Osteocyte (in vitro differentiated cells): Measurements from ENCODE around the gene C15orf61. TPM values are rescaled to one million over a fixed set of nuclear protein-coding genes. Genes with fewer than 3 reads are reported as not detected.

Source experiments
- DNase-seq: peaks from one replicate; pipeline ENCODE4 v3.0.0; 2021; ENCODE audit warnings: mixed read lengths; ENCODE audit not compliant: unreplicated experiment; ENCODE audit errors: extremely low spot score
- H3K27ac Mint-ChIP-seq: one replicate; pipeline ENCODE4 v1.8.0; 2021; ENCODE audit warnings: mild to moderate bottlenecking, mixed read lengths; ENCODE audit not compliant: unreplicated experiment
- H3K27me3 Mint-ChIP-seq: one replicate; pipeline ENCODE4 v1.8.0; 2021; ENCODE audit warnings: mixed read lengths; ENCODE audit not compliant: unreplicated experiment
- H3K36me3 Mint-ChIP-seq: one replicate; pipeline ENCODE4 v1.8.0; 2021; ENCODE audit warnings: mixed read lengths; ENCODE audit not compliant: unreplicated experiment
- H3K4me1 Mint-ChIP-seq: one replicate; pipeline ENCODE4 v1.8.0; 2021; ENCODE audit warnings: mixed read lengths; ENCODE audit not compliant: unreplicated experiment
- H3K4me3 Mint-ChIP-seq: one replicate; pipeline ENCODE4 v1.8.0; 2021; ENCODE audit warnings: mild to moderate bottlenecking, moderate library complexity, mixed read lengths; ENCODE audit not compliant: unreplicated experiment
- H3K9me3 Mint-ChIP-seq: one replicate; pipeline ENCODE4 v1.8.0; 2021; ENCODE audit warnings: mixed read lengths; ENCODE audit not compliant: unreplicated experiment
- total RNA-seq: library from RNA; stranded (reverse); gene quantifications from 2 replicates; pipeline ENCODE4 v1.2.1, GENCODE V29; 2021
- TF ChIP-seq, protein P1 (sequence below): fragments of 200-600 bp; sonication (generic); IDR thresholded peaks from 2 replicates; pipeline ENCODE4 v1.5.0; 2021; ENCODE audit warnings: antibody characterized with exemption, mild to moderate bottlenecking, moderate library complexity

The C15orf61 gene
- total RNA-seq, 1 donor from 2014 or later = 4.3 TPM

DNA sequence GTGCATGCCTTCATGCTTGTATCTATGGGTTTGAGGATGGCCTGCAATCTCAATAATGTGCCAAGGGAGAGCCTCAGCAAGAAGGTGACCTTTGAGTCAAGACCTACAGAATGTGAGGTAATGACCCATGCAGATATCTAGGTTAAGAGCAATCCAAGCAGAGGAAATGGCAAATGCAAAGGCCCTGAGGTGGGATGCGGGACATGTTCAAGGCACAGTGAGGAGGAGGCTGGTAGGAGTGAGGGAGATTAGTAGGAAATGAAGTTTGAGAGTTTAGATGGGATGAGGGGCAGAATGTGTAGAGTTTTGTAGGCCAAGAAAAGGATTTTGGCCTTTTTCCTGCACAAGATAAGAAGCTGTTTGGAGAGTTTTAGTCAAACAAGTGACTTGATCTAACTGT, 16.8 kb downstream of the C15orf61 start:
- peaks cover 9% of the 10 kb centered on the region for H3K4me1 Mint-ChIP-seq
- H3K27me3 Mint-ChIP-seq = no peaks in the 10 kb centered on the region
- no peak for DNase-seq
- no peaks in the 10 kb centered on the region for H3K36me3 Mint-ChIP-seq
- no peak overlapping the region for H3K27ac Mint-ChIP-seq
- TF ChIP-seq, protein P1, sequence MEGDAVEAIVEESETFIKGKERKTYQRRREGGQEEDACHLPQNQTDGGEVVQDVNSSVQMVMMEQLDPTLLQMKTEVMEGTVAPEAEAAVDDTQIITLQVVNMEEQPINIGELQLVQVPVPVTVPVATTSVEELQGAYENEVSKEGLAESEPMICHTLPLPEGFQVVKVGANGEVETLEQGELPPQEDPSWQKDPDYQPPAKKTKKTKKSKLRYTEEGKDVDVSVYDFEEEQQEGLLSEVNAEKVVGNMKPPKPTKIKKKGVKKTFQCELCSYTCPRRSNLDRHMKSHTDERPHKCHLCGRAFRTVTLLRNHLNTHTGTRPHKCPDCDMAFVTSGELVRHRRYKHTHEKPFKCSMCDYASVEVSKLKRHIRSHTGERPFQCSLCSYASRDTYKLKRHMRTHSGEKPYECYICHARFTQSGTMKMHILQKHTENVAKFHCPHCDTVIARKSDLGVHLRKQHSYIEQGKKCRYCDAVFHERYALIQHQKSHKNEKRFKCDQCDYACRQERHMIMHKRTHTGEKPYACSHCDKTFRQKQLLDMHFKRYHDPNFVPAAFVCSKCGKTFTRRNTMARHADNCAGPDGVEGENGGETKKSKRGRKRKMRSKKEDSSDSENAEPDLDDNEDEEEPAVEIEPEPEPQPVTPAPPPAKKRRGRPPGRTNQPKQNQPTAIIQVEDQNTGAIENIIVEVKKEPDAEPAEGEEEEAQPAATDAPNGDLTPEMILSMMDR = no peak
- H3K4me3 Mint-ChIP-seq = no peak overlapping the region
- no peaks in the 10 kb centered on the region for H3K9me3 Mint-ChIP-seq

DNA sequence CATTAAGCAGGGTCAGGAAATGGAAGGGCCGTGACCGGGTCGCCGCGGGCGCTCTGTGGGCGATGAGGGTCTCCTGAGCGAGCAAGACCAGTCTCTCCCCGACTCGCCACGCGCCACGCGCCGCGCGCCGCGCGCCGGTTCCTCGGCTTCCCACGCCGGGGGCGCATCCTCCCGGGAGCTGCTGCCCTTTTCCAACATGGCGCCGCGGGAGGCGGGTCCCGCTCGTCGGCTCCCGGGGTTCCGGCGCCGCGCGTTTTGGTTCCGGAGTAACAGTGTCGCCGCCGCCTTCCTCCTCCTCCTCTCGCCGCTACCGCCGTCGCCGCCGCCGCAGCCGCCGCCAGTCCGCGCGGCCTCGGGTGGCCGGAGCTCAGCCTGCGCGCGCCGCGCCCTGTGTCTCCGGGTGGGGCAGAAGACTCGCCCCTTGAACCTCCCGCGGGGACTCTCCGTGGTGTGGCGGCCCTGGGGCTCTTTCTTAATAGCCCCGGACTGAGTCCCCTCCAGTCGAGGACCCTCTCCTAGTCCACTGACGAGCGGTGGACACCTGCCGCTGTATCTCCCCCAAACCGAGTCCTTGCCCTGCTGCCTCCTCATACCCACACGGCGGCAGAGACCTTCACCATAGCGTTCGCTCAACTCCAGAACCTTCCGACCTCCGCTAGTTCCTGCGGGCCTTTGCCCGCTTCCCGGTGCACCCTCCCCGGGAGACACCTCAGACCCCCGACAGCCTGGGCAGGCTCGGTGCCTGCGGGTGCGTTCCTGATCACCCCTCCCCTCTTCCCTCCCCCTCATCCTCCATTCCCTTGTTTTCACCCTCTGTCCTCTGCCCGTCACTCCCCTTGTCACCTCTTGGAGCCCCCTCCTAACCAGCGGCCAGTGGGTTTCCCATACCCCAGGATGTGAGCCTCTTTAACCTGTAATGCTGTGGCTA, 21.8 kb downstream of the C15orf61 start, which contains the start of gene MAP2K5:
Gene MAP2K5 (plus strand): TSS at position 284 of the 928 bp plus-strand sequence. CDS start 633 bp downstream, at position 917.
- Mint-ChIP-seq H3K4me1 (peaks cover 31% of the 10 kb centered on the region), H3K36me3 (peaks cover 8% of the 10 kb centered on the region), H3K27me3 (no peaks in the 10 kb centered on the region), H3K27ac (peak within 1 kb of the TSS; percentile 88), H3K9me3 (no peaks in the 10 kb centered on the region), H3K4me3 (peak within 1 kb of the TSS; percentile 86)
- TF ChIP-seq, protein P1 = no peak
- DNase-seq = peak; percentile 93

GRCh38 chr15:67543348-67543718, 22.4 kb downstream of the C15orf61 start:
- no peaks in the 10 kb centered on the region for H3K27me3 Mint-ChIP-seq
- peaks cover 8% of the 10 kb centered on the region for H3K36me3 Mint-ChIP-seq
- H3K4me1 Mint-ChIP-seq = peaks cover 38% of the 10 kb centered on the region
- no peaks in the 10 kb centered on the region for H3K9me3 Mint-ChIP-seq
- TF ChIP-seq, protein P1 = no peak
- peak overlapping the region; percentile 86 for H3K4me3 Mint-ChIP-seq
- H3K27ac Mint-ChIP-seq = peak overlapping the region; percentile 80
- DNase-seq = no peak

DNA sequence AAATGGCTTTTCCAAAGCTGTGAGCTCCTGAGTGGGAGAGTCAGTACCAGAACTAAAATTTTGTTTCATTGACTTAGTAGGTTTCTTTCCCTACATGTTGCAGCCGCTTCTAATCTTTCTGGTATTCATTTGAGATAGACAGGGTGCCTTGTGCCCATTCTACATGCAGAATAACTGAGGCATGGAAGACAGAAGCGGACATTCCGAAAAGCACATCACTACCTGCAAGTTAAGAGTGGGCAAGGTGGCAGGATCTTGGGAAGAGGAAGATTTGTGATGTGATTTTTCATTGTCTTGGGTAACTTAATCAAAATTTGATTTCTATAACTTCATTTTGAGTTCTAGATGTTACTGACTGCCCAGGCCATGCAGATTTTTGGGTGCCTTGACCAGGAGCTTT, 23.5 kb downstream of the C15orf61 start:
- no peaks in the 10 kb centered on the region for H3K27me3 Mint-ChIP-seq
- no peaks in the 10 kb centered on the region for H3K9me3 Mint-ChIP-seq
- no peak for DNase-seq
- H3K36me3 Mint-ChIP-seq = peaks cover 8% of the 10 kb centered on the region
- peak overlapping the region; percentile 3 for H3K4me3 Mint-ChIP-seq
- H3K4me1 Mint-ChIP-seq = peaks cover 49% of the 10 kb centered on the region
- TF ChIP-seq, protein P1 = no peak
- H3K27ac Mint-ChIP-seq = no peak overlapping the region

DNA sequence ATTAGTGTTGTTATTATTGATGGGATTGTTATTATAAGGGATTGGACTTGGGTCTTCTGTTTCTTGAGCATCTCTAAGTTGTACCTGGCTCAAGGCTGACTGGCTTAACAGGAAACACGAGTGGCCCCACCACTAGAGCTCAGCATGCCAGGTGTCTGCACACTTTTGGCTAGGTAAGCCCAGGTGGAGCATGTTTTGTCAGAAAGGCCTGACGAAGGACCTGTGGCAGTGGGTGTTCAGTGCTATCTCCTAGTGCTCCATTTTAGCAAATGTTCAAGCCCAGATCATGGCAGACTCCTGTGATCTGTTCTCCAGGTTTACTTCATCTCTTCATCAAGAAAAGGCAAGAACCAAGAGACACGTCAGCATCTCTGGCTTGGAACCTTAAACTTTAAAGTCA, 24.9 kb downstream of the C15orf61 start:
- Mint-ChIP-seq H3K4me3 (no peak overlapping the region), H3K9me3 (no peaks in the 10 kb centered on the region), H3K27ac (no peak overlapping the region), H3K4me1 (peaks cover 61% of the 10 kb centered on the region), H3K27me3 (no peaks in the 10 kb centered on the region), H3K36me3 (peaks cover 8% of the 10 kb centered on the region)
- no peak for DNase-seq
- TF ChIP-seq, protein P1 = no peak
